Muscle of back (tissue), 11 donors: ENCODE data around the gene GSTM4. TPM values are rescaled to one million over a fixed set of nuclear protein-coding genes. Genes with fewer than 3 reads are reported as not detected.
"Not testable (repeated sequence)": the region's sequence is repeated elsewhere in the genome, so short reads cannot be mapped to it uniquely, and the experiment has no call there.

Source experiments
- DNase-seq, 3 donors: peaks; one replicate each; pipeline versions ENCODE4 v3.0.0 to v3.0.0-alpha.2; 2013
- polyA plus RNA-seq, 10 donors: library from polyadenylated mRNA; unstranded; fragments of 120-200 nt; gene quantifications; one replicate each; pipeline ENCODE4 v1.2.1, GENCODE V29; 2013; ENCODE audit not compliant: insufficient read length in 10 of 10

The GSTM4 gene
- polyA plus RNA-seq, 10 donors = 12.9 to 25.9 (median 20.7) TPM

DNA sequence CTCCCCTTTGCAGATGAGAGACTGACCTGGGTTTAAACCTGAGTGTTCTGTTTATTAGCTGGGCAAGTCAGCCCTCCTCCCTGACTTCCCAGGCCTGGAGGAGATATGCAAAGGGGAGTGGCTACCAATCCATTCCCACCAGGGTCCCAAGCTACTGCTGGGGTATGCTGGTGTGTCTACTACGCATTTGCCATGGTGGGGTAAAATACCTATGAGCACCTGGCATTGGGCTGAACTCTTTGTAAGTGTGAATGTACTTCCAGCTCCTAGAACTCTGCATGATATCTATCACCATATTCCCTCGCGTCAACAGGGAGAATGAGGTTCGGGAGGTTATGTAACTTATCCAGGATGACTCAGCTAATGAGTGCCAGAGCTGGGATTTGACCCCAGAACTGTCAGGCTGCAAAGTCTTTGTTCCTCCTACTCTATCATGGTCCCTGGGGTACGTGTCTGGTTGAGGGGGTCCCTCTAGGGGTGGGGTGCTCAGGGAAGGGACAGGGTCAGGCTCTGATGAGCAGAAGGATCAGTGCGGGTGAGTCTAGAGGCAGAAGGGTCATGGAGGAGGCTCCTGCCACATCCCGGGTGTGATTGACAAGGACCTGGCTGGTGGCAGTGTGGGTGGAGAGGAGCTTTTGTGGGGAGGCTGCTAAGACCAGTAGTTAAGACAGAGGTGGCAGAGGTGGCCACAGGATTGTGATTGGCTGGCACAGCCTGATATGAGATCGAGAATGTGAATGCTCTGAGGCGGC lies 19.5 kb upstream of the GSTM4 start:
- DNase-seq = peak in 1 of 3 donors; percentile 22

DNA sequence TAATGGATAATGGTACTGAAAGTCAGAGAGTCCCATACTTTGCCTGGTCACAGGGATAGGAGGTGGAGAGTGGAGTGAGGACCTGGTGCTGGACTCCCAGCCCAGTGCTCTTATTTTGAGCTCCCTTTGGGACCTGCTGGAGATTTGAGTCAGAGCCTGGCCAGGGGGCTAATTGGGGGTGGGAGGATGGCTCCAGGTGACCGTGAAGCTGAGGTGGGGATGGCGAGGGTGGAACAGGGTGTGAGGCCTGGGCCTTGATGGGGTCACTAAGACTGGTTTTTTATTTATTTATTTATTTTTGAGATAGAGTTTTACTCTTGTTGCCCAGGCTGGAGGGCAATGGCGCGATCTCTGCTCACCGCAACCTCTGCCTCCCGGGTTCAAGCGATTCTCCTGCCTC lies 18.5 kb upstream of the GSTM4 start:
- peak in 1 of 3 donors; percentile 0 for DNase-seq

- DNase-seq = peak in 1 of 3 donors; percentile 1
These were observed 16.6 kb upstream of the GSTM4 start for GRCh38 chr1:109639063-109639840.

GRCh38 chr1:109639841-109640184 lies 16.1 kb upstream of the GSTM4 start:
- no peak for DNase-seq

DNA sequence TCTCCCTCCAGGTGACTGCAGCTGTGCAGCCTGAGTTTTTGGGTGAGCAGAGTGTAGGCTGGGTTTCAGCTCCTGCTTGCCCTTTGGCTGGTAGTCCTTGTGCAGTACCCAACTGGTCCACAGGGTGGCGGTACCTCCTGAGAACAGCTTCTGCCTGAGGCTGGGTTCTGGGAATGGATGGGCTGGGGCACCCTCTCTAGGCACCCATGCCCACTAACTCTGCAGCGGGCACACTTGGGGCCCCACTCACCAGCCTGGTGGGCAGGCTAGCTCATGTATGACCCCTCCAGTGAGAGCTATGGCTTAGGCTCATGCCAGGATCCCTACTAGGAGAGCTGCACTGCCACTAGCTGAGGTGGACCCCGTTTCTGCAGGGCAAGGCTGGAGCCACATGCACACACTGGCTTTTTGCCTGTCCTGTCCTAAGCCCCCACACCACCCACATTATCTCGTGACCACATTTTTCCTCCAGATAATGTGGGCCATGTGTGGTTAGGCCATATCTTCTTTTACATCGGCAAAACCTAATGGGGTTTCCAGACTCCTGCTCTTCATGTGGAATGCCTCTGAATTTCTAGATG lies 15.5 kb upstream of the GSTM4 start:
- DNase-seq = peak in 1 of 3 donors; percentile 72

GRCh38 chr1:109641078-109641740 lies 14.7 kb upstream of the GSTM4 start:
- DNase-seq = peak in 1 of 3 donors; percentile 0

GRCh38 chr1:109641861-109642260 lies 14.0 kb upstream of the GSTM4 start:
- DNase-seq = peak in 1 of 3 donors; percentile 0

DNA sequence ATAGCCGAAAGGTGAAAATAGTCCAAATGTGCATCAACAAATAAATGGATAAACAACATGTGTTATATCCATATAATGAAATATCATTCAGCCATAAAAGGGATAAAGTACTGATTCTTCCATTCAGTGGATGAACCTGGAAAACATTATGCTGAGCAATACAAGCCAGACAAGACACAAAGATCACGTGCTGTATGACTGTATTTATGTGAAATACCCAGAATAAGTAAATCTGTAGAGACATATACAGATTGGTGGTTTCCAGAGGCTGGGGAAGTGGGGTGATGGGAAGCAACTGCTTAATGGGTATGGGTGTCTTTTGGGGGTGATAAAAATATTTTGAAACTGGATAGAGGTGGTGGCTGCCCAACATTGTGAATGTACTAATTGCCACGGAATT lies 13.3 kb upstream of the GSTM4 start:
- peak in 1 of 3 donors; percentile 52 for DNase-seq

- peak in 2 of 3 donors; percentile 67 to 84 for DNase-seq
These were observed 12.3 kb upstream of the GSTM4 start for GRCh38 chr1:109643385-109644230.

DNA sequence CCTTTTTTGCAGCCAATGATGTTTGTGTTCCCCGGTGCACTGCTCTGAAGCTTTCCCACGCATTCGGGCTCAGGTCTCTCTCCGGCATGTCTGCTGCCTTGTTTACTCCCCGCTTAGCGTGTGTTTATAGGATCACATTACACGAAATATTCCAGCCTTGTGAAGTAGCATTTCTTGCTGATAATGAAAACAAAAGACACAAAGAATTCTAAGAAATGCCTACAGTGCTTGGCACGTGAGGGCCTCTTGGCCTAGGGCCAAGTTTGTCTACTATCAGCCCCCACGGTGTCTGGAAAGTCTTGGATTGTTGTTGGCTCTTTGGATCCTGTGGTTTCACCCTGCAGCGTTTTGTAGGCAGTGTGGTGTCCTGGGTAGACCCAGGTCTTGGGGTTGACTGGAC lies 11.2 kb upstream of the GSTM4 start:
- DNase-seq = no peak

- DNase-seq = peak; percentile 45 to 80 (median 58)
These were observed 6.4 kb upstream of the GSTM4 start for GRCh38 chr1:109649491-109649914.

DNA sequence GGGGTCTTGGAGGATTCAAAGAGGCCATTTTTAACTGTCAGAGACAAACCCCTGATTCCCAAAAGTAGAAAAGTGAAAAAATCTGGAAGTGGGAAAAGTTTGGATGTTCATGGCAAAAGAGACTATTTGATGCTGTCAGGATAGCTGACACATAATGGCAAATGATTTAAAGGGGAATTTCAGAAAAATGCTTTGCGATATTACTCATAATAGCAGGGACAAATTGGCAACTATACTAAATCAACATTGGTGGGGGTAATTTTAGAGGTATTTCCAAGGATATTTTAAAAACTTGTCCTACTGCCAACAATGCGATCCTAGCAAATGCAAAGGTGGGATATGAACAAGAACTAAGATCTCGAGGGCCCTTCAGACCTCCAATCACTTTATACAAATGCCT lies 5.3 kb upstream of the GSTM4 start:
- peak in 1 of 3 donors; percentile 17 for DNase-seq

- no peak for DNase-seq
These were observed 3.5 kb upstream of the GSTM4 start for GRCh38 chr1:109652402-109652801.

- DNase-seq = no peak
These were observed 2.6 kb upstream of the GSTM4 start for GRCh38 chr1:109653306-109653705.

- DNase-seq = no peak
These were observed 1.4 kb upstream of the GSTM4 start for GRCh38 chr1:109654519-109654918.

GRCh38 chr1:109657395-109657794 lies 1.5 kb downstream of the GSTM4 start:
- no peak for DNase-seq

- DNase-seq = no peak
These were observed 2.1 kb downstream of the GSTM4 start for GRCh38 chr1:109657970-109658369.

- no peak for DNase-seq
These were observed 2.7 kb downstream of the GSTM4 start for GRCh38 chr1:109658533-109659042.

DNA sequence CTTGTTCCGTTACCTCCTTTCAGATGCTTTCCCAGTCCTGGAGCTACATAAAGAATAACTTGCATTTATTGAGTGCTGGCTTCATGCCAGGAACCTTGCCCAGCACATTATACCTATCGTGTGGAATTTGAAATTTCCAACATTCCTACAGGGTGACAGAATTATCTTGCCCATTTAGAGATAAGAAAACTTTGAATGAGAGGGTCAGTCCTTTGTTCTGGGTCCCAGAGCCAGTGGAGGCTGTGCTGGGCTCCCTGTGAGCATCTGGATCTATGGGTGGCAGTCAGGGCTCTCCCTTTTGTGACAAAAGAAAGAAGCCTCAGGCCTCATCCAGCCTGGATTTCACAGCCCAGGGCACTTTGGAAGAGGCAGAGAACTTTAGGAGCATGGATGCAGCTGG lies 3.2 kb downstream of the GSTM4 start:
- no peak for DNase-seq

- no peak for DNase-seq
These were observed 4.2 kb downstream of the GSTM4 start for GRCh38 chr1:109659997-109660690.

DNA sequence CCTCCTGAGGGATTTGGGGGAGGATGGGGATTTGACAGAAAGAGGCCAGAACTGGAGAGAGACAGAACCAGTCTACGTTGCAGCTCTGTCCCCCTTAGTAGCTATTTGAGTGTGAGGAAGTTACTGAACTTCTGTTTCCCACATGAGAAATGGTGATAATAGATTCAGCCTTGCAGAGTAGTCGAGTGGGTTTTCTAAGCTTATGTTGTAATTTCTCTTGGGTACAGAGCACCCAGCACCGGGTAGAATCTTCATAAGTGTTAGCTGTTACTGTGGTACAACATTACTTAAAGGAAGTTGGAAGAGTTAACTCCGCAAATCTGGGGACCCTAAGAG lies 4.8 kb downstream of the GSTM4 start:
- DNase-seq = not testable (repeated sequence)
